ENCODE measurements around the gene MFSD11. TPM values are rescaled to one million over a fixed set of nuclear protein-coding genes. Genes with fewer than 3 reads are reported as not detected.
"Not testable (repeated sequence)": the region's sequence is repeated elsewhere in the genome, so short reads cannot be mapped to it uniquely, and the experiment has no call there.

Gene MFSD11
- total RNA-seq, 4 donors from 2014 or later = 17.9 to 38.9 (median 26.3) TPM

DNA sequence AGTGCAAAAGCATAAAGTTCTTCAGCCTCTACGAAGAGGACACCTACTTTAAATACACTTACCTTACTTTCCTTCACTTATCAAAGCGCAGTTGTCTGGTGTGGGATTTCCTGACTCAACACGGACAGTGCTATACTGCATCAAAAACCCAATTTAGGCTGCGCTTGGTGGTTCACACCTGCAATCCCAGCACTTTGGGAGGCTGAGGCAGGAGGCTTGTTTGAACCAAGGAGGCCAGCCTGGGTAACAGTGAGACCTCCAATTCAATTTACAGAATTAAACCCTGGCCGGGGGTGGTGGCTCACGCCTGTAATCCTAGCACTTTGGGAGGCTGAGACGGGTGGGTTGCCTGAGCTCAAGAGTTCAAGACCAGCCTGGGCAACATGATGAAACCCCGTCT is 15.6 kb upstream of the MFSD11 start:
- TF ChIP-seq CTCF (IDR thresholded peaks at IDR 0.05) = no peak
- DNase-seq (ENCODE audit: low spot score) (no peak), ATAC-seq (ENCODE audit: low FRiP score) (no peak)

- not testable (repeated sequence) for DNase-seq (ENCODE audit: low spot score); ATAC-seq (ENCODE audit: low FRiP score)
Observed at GRCh38 chr17:76722977-76723376, 14.9 kb upstream of the MFSD11 start.

GRCh38 chr17:76723812-76724211 is 14.1 kb upstream of the MFSD11 start:
- ATAC-seq (ENCODE audit: low FRiP score) = no peak
- no peak for DNase-seq (ENCODE audit: low spot score)
- TF ChIP-seq CTCF (IDR thresholded peaks at IDR 0.05) = no peak

GRCh38 chr17:76725580-76726230 is 12.2 kb upstream of the MFSD11 start:
- peak; percentile 49 for DNase-seq (ENCODE audit: low spot score)
- no peak for TF ChIP-seq CTCF (IDR thresholded peaks at IDR 0.05)
- ATAC-seq (ENCODE audit: low FRiP score) = peak; percentile 24

DNA sequence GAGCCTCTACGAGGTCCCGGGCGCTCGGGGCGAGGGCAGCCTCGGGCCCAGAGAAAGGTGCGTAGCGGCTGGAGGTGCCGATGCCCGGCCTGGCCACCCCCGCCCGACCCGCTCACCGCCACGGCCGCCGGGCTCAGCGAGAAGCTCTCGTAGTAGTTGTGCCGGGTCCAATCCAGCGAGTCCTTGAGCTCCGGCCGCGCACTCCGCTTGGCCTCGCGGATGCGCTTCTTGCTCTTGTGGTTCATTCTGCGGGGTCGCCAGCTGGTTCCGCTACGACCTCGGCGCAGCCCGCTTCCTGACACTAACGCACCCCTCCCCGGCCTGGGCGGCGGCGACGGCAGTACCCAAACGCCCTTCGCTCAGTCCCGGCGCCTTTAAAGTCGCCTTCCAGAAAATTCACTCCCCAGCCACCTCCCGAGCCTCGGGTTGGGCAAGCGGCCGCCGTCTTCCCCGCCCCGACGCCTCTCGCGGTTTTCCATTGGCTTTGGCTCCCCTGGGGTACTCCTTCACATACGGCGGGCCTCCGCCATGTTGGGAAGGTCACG is 11.6 kb upstream of the MFSD11 start, which contains the start of gene JMJD6:
TSS of gene JMJD6 (minus strand) at position 376 of the 545 bp plus-strand sequence. CDS start at position 245, 131 bp downstream.
- peak; percentile 98 for ATAC-seq (ENCODE audit: low FRiP score)
- TF ChIP-seq CTCF (IDR thresholded peaks at IDR 0.05) = no peak
- peak; percentile 57 for DNase-seq (ENCODE audit: low spot score)

DNA sequence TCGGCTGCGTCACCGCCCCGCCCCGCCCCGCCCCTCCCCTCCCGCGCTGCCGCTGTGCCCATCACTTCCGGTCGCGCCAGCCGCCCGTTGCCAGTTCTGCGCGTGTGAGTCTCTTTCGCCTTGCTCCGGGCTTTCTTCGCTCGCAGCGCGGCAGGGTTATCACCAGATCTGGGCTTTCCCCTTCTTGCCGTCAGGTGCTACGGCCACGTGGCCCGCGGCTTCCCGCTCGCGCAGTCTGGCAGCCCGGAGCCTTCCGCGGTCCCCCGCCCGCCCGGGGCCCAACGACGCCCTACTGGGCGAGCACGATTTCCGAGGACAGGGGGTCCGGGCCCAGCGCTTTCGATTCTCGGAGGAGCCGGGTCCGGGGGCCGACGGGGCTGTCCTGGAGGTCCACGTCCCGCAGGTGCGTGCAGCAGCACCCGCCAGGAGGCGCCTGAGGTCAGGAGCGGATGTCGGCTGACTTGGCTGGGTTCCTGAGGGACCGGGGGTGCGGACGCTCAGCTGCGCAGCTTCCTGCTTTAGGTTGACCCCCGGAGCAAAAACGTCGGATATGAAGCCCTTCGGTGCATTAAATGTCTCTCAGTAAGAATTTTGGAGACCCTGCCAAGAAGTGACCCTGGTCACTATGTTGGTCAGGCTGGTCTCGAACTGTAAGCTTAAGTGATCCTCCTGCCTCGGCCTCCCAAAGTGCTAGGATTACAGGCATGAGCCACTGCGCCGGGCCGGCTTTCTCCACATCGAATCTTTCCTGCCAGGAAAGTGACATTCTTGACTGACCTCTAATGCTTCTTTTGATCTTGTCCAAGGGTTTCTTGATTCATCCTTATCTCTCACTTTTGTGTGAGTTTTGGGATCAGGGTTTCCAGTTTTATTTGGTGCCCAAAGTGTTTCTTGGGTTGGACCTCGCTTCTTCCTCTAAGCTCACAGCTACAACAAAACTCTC is 10.9 kb upstream of the MFSD11 start, which contains the start of gene METTL23:
TSS of gene METTL23 (plus strand) at position 64 of the 943 bp plus-strand sequence. CDS start 2,872 bp downstream, outside the sequence.
- DNase-seq (ENCODE audit: low spot score) (peak; percentile 48), ATAC-seq (ENCODE audit: low FRiP score) (peak; percentile 70)
- TF ChIP-seq CTCF (IDR thresholded peaks at IDR 0.05) = peak in 1 of 3 donors; percentile 82
